ENCODE measurements around the gene TNFRSF4.
A peak's percentile ranks its signal among the peaks of the same experiment; 100 is the strongest.

TNFRSF4 gene

DNA sequence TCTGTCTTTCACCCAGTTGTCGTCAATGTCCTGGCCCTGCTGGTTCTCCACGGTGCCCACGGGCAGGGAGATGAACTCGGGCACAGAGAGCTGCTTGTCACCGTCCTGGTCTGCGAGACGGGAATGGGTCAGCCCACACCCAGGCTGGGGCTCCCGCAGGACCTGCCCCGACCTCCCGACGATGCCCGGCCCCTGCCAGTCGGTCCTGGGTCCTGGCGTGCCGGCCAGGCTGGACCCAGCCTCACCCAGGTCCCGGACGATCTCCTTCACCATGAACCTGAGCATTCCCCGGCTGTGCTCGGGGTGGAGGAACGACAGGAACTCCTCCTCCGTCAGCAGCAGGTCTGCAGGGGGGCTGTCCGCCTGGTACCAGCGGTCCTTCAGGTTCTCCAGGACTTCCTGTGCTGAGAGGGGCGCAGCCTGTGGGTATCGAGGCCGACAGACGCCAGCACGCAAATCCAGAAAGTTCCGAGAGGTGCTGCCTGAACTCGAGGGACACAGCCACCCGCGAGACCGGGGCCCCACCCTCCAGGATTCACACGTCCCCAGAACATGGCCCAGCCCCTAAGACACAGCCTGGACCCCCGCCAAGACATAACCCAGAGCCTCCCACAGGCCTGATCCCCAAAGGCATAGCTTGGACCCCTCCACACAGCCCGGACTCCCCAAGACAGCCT is 4.7 kb upstream of the TNFRSF4 start:
- H3K27ac ChIP-seq (ENCODE audit: low read depth, low read length), result no peak overlapping the region
- peaks cover 30 to 73% of the 10 kb centered on the region in 2 donors for H3K36me3 ChIP-seq (ENCODE audit: control insufficient read depth in 1 of 2, insufficient read depth in 2 of 2, low read length in 2 of 2)
- no peaks in the 10 kb centered on the region for H3K9me3 ChIP-seq (ENCODE audit: control insufficient read depth in 1 of 2, low read length in 2 of 2)
- no peak overlapping the region for H3K9ac ChIP-seq (ENCODE audit: low read depth in 1 of 2, low read length in 2 of 2)
- H3K4me1 ChIP-seq (ENCODE audit: control insufficient read depth in 1 of 2, insufficient read depth in 2 of 2, low read length in 2 of 2), result peaks cover 4 to 17% of the 10 kb centered on the region in 2 donors
- H3K27me3 ChIP-seq (ENCODE audit: control insufficient read depth in 1 of 2, insufficient read depth in 2 of 2, low read length in 2 of 2), result no peaks in the 10 kb centered on the region
- no peak overlapping the region for H3K4me3 ChIP-seq (ENCODE audit: low read depth in 1 of 2, low read length in 2 of 2)

DNA sequence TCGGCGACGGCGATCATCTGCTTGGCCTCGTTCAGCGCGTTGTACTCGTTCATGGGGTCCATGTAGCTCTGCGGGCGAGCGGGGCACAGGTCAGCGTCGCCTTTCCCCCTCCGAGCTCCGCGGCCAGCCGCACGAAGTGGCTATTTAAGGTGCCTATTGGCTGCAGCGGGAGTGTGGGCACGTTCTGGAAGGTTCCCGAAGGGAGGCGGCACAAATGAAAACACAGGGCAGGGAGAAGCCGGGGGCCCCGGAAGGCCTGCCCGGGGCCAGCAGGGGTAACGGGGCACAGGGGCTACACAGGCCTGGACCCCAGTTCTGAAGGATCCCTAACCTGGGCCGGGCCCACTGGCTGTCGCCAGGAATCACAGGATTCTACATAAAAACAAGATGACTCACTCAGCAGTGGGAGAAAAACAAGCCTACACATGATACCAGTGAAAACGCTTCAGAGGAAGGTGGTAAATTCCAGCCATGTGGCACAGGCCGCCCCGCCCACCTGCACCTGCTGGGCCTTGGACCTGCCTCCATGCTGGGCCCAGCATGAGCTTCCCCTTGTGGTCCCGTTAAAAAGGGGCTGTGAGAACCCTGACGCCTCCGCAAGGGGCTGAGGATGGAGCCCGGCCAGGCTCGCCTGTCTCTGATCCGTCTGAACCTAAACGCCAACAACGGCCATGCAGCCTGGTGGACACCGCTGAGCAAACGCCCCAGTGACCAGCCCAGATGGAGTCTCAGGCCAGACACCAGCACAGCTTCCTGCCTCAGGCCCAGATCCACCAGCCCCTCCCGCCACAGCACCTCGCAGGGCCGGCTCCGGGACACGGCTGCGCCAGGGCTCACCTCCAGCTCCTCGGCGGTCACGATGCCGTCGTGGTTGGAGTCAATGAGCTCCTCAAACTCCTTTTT is 3.9 kb upstream of the TNFRSF4 start:
- Histone ChIP-seq H3K27ac (ENCODE audit: low read depth, low read length) (no peak overlapping the region), H3K4me1 (ENCODE audit: control insufficient read depth in 1 of 2, insufficient read depth in 2 of 2, low read length in 2 of 2) (peaks cover 8 to 21% of the 10 kb centered on the region in 2 donors), H3K4me3 (ENCODE audit: low read depth in 1 of 2, low read length in 2 of 2) (no peak overlapping the region), H3K9ac (ENCODE audit: low read depth in 1 of 2, low read length in 2 of 2) (no peak overlapping the region), H3K9me3 (ENCODE audit: control insufficient read depth in 1 of 2, low read length in 2 of 2) (no peaks in the 10 kb centered on the region), H3K27me3 (ENCODE audit: control insufficient read depth in 1 of 2, insufficient read depth in 2 of 2, low read length in 2 of 2) (no peaks in the 10 kb centered on the region), H3K36me3 (ENCODE audit: control insufficient read depth in 1 of 2, insufficient read depth in 2 of 2, low read length in 2 of 2) (peaks cover 25 to 66% of the 10 kb centered on the region in 2 donors)

DNA sequence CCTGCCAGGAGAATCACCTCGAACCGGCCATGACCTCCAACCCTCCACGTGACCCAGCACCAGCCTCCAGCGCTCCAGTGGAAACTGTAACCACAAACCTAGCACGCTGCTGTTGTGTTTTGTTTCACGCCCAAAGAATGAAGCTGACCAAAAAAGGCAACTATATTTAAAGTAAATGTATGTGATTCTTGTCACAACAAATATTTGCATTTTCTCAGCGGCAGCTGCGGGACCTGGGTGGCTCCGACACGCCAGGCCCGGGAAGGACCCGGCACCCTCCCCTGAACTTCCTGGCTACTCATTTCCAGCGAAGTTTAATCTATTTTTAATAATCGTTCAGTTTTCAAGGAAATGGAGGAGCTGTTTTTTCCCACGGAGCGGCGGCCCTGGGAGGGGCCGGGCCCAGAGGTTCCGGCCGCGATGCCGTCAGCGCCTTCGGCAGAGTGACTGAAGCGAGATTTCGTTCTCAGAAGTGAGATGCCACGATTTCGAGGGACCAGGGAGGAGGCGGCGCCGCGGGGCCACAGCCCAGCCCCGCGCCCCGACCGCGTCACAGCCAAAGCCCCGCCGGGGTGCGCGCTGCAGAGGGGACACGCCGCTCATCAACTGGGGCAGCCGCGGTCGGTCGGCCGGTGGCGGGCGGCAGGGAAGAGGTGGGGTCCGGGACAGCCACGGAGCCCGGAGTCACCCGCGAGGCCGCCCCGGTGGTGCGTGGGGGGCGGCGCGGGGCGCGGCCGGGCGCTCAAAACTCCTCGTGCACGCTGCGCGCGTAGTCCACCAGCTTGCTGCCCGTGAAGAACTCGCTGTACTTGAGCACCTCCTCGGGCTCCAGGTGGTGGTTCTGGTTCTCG is 3.0 kb upstream of the TNFRSF4 start:
- H3K27me3 ChIP-seq (ENCODE audit: control insufficient read depth in 1 of 2, insufficient read depth in 2 of 2, low read length in 2 of 2), result no peaks in the 10 kb centered on the region
- no peak overlapping the region for H3K4me3 ChIP-seq (ENCODE audit: low read depth in 1 of 2, low read length in 2 of 2)
- H3K4me1 ChIP-seq (ENCODE audit: control insufficient read depth in 1 of 2, insufficient read depth in 2 of 2, low read length in 2 of 2), result peaks cover 8 to 15% of the 10 kb centered on the region in 2 donors
- H3K9me3 ChIP-seq (ENCODE audit: control insufficient read depth in 1 of 2, low read length in 2 of 2), result no peaks in the 10 kb centered on the region
- H3K27ac ChIP-seq (ENCODE audit: low read depth, low read length), result no peak overlapping the region
- peaks cover 18 to 59% of the 10 kb centered on the region in 2 donors for H3K36me3 ChIP-seq (ENCODE audit: control insufficient read depth in 1 of 2, insufficient read depth in 2 of 2, low read length in 2 of 2)
- no peak overlapping the region for H3K9ac ChIP-seq (ENCODE audit: low read depth in 1 of 2, low read length in 2 of 2)

DNA sequence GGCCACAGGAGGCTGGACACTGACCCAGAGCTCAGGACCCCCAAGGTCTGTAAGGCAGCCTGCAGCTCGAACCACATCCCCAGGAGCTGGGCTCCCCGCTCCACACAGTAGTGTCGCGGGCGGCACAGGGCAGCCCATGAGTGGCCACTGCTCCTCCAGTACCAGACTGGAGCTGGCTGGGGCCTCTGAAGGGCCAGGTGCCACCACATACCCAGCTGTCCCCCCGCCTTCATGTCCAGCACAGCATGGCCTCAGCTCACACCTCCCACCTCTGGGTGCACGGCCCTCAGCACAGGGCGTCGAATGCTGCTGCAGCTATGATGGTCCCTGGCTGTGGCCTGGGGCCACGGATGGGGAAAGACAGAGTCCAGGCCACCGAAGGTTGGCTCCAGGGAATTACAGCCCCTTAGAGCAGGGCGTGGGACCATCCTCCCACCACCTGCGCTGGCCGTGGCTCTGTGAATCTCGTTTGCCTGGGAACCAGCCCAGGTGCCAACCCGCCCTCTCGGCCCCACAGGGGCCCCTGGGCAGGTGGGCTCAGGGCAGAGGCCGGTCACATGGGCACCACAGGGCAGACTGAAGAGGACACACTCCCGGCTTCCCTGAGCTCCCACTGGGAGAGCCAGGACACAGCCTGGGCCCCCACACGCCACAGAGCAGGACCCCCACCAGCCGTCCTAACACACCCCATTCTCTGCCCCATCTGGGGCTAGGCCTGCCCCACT is 2.1 kb upstream of the TNFRSF4 start:
- H3K9me3 ChIP-seq (ENCODE audit: control insufficient read depth in 1 of 2, low read length in 2 of 2), result no peaks in the 10 kb centered on the region
- H3K36me3 ChIP-seq (ENCODE audit: control insufficient read depth in 1 of 2, insufficient read depth in 2 of 2, low read length in 2 of 2), result peaks cover 14 to 49% of the 10 kb centered on the region in 2 donors
- no peaks in the 10 kb centered on the region for H3K27me3 ChIP-seq (ENCODE audit: control insufficient read depth in 1 of 2, insufficient read depth in 2 of 2, low read length in 2 of 2)
- H3K27ac ChIP-seq (ENCODE audit: low read depth, low read length), result no peak overlapping the region
- H3K4me1 ChIP-seq (ENCODE audit: control insufficient read depth in 1 of 2, insufficient read depth in 2 of 2, low read length in 2 of 2), result peaks cover 8 to 15% of the 10 kb centered on the region in 2 donors
- no peak overlapping the region for H3K9ac ChIP-seq (ENCODE audit: low read depth in 1 of 2, low read length in 2 of 2)
- H3K4me3 ChIP-seq (ENCODE audit: low read depth in 1 of 2, low read length in 2 of 2), result no peak overlapping the region

DNA sequence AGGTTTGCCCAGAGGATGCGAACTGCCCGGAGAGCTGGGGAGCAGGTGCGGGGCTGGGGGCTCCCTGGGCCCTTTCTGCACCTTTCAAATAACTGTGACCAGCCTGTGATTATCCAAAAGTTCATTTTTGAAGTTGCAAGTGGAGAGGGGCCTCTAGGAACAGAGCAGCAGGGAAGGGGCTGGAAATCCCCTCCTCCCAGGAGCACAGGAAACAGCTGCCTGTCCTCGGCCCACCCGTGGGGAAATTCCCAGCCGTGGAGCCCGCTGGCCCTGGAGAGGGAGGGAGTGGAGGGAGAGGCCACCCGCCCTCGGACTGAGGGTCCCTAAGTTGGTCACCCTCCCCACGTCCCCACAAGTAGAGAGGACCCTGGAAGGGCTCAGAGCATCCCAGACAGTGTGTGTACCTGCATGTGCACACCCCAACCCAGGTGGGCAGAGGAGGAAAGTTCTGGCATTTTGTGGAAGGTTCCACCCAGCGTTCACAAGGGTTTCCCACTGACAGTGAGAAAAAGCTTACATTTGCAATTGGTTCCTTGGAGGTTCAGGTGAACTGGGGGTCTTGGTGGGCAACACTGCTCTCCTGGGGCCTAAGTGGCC is 1.2 kb upstream of the TNFRSF4 start:
- Histone ChIP-seq H3K27me3 (ENCODE audit: control insufficient read depth in 1 of 2, insufficient read depth in 2 of 2, low read length in 2 of 2) (no peaks in the 10 kb centered on the region), H3K4me1 (ENCODE audit: control insufficient read depth in 1 of 2, insufficient read depth in 2 of 2, low read length in 2 of 2) (peaks cover 8 to 15% of the 10 kb centered on the region in 2 donors), H3K4me3 (ENCODE audit: low read depth in 1 of 2, low read length in 2 of 2) (no peak overlapping the region), H3K9me3 (ENCODE audit: control insufficient read depth in 1 of 2, low read length in 2 of 2) (no peaks in the 10 kb centered on the region), H3K36me3 (ENCODE audit: control insufficient read depth in 1 of 2, insufficient read depth in 2 of 2, low read length in 2 of 2) (peaks cover 9 to 41% of the 10 kb centered on the region in 2 donors), H3K9ac (ENCODE audit: low read depth in 1 of 2, low read length in 2 of 2) (no peak overlapping the region), H3K27ac (ENCODE audit: low read depth, low read length) (no peak overlapping the region)

DNA sequence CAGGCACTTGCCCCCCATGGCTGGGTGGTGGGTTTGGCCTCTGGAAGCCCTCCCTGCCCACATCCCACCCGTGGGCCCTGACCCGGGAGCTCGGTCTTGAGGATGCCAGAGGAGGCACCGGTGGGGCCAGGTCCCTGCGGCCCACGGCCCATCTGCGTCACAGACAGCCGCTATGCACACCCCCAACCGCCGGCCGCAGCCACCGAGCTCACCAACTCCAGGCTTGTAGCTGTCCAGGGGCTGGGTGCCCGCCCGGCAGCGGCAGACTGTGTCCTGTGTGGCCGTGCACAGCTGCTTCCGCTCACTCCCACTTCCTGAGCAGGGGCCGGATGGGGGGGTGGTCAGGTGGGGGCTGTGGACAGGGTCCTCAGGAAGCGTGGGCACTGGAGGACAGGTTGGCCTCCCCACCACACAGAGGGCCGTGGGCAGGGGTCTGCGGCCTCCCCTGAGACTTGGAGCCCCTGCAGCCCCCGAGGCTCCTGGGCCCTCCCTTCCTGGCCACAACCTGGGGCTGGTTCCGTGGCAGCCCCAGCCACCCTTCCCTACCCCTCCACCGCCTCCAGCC is 1.1 kb downstream of the TNFRSF4 start:
- Histone ChIP-seq H3K9ac (ENCODE audit: low read depth in 1 of 2, low read length in 2 of 2) (no peak overlapping the region), H3K9me3 (ENCODE audit: control insufficient read depth in 1 of 2, low read length in 2 of 2) (no peaks in the 10 kb centered on the region), H3K4me1 (ENCODE audit: control insufficient read depth in 1 of 2, insufficient read depth in 2 of 2, low read length in 2 of 2) (peaks cover 12 to 20% of the 10 kb centered on the region in 2 donors), H3K27ac (ENCODE audit: low read depth, low read length) (no peak overlapping the region), H3K27me3 (ENCODE audit: control insufficient read depth in 1 of 2, insufficient read depth in 2 of 2, low read length in 2 of 2) (peaks cover 0 to 3% of the 10 kb centered on the region in 2 donors), H3K4me3 (ENCODE audit: low read depth in 1 of 2, low read length in 2 of 2) (peak overlapping the region; percentile 35 to 40), H3K36me3 (ENCODE audit: control insufficient read depth in 1 of 2, insufficient read depth in 2 of 2, low read length in 2 of 2) (peaks cover 3 to 20% of the 10 kb centered on the region in 2 donors)

DNA sequence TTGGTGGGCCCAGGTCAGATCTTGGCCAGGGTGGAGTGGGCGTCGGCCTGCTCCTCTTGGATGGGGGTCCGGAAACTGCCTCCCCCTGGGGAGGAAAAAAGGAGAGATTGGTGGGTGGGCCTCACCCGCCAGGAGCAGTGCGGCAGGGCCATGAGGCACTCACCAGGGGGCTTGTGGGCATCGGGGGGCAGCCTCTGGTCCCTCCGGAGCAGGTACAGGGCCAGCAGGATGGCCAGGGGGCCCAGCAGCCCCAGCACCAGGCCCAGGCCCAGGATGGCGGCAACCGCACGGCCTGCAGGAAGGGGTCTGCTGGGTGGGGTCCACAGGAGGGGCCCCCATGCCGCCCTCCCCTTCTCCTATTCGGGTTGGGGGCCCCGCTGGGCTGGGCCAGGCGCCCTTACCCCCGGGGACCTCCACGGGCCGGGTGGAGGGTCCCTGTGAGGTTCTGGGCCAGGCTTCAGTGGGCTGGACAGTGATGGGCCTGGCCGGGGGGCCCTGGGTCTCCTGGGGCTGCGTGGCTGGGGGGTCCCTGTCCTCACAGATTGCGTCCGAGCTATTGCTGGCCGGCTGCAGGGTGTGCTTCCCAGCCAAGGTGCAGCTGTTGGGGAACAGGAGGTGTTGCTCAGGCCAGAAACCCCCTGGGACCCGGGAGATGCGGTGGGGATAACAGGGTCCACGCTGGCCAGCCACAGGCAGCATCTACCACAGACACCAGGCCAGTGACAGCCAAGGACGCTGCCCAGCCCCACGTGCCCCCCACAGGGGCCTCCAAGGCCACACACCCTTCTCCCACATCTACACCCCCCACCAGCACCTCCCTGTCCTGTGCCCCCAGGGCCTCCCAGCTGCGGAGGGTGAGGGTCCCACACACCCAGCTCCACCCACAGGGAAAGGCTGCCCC is 2.2 kb downstream of the TNFRSF4 start:
- Histone ChIP-seq H3K36me3 (ENCODE audit: control insufficient read depth in 1 of 2, insufficient read depth in 2 of 2, low read length in 2 of 2) (peaks cover 0 to 12% of the 10 kb centered on the region in 2 donors), H3K4me1 (ENCODE audit: control insufficient read depth in 1 of 2, insufficient read depth in 2 of 2, low read length in 2 of 2) (peaks cover 19 to 20% of the 10 kb centered on the region in 2 donors), H3K27ac (ENCODE audit: low read depth, low read length) (no peak overlapping the region), H3K9ac (ENCODE audit: low read depth in 1 of 2, low read length in 2 of 2) (no peak overlapping the region), H3K27me3 (ENCODE audit: control insufficient read depth in 1 of 2, insufficient read depth in 2 of 2, low read length in 2 of 2) (peaks cover 6 to 11% of the 10 kb centered on the region in 2 donors), H3K4me3 (ENCODE audit: low read depth in 1 of 2, low read length in 2 of 2) (no peak overlapping the region), H3K9me3 (ENCODE audit: control insufficient read depth in 1 of 2, low read length in 2 of 2) (no peaks in the 10 kb centered on the region)

DNA sequence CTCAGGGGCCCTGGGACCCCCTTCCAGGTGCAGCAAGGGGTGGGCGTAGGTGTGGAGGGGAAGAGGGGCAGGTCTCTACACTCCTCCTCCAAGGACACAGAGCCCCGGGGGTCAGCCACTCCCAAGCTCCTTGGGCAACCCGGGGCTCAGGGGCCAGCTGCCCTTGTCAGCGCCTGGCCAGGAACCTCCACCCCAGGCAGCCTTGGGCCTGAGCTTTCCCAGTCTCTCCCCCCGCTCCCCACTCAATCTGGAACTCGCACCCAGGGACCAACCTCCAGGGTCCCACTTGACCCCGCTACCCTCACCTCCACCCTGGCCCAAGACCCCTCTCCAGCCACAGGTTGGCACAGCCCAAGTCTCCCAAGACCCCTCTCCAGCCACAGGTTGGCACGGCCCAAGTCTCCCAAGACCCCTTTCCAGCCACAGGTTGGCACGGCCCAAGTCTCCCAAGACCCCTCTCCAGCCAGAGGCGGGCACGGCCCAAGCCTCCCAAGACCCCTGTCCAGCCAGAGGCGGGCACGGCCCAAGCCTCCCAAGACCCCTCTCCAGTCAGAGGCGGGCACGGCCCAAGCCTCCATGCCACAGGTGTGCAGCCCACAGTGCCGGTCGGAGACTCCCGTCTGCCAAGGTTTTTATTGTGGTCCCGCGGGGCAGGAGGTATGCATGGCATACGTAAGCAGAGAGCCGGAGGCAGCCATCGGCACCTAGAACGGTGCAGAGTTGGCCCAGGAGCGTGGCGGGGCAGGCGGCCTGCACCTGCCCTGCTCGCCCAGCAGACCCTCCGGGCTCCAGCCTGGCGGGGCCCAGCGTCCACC is 3.0 kb downstream of the TNFRSF4 start:
- no peak overlapping the region for H3K4me3 ChIP-seq (ENCODE audit: low read depth in 1 of 2, low read length in 2 of 2)
- peaks cover 15 to 19% of the 10 kb centered on the region in 2 donors for H3K27me3 ChIP-seq (ENCODE audit: control insufficient read depth in 1 of 2, insufficient read depth in 2 of 2, low read length in 2 of 2)
- H3K4me1 ChIP-seq (ENCODE audit: control insufficient read depth in 1 of 2, insufficient read depth in 2 of 2, low read length in 2 of 2), result peaks cover 19 to 27% of the 10 kb centered on the region in 2 donors

More for the DNA sequence above, 3.0 kb downstream of the TNFRSF4 start:
- Histone ChIP-seq H3K36me3 (ENCODE audit: control insufficient read depth in 1 of 2, insufficient read depth in 2 of 2, low read length in 2 of 2) (peaks cover 0 to 4% of the 10 kb centered on the region in 2 donors), H3K9ac (ENCODE audit: low read depth in 1 of 2, low read length in 2 of 2) (no peak overlapping the region), H3K9me3 (ENCODE audit: control insufficient read depth in 1 of 2, low read length in 2 of 2) (no peaks in the 10 kb centered on the region), H3K27ac (ENCODE audit: low read depth, low read length) (no peak overlapping the region)
